GM23338 (cell line): ENCODE measurements around the gene CCDC27.

Experiments used
- CREB1 ChIP-seq: fragments of 250-450 bp; sonication (Bioruptor Pico); IDR thresholded peaks from 2 replicates; pipeline ENCODE4 v1.5.0; 2020; ENCODE audit warnings: low read depth, mild to moderate bottlenecking, moderate library complexity
- CTCF ChIP-seq, 2 experiments: fragments of 200-600 bp in 1 of 2; sonication (generic) in 1 of 2; conservative IDR thresholded peaks; 2 replicates each; pipeline versions ENCODE4 v1.5.1 to v1.6.1; 2016 to 2017; ENCODE audit warnings: antibody characterized with exemption in 2 of 2, low read depth in 2 of 2, mild to moderate bottlenecking in 2 of 2, moderate library complexity in 1 of 2
- EZH2 ChIP-seq: fragments of 200-600 bp; sonication (generic); IDR thresholded peaks from one replicate; pipeline ENCODE4 v1.8.0; 2017; ENCODE audit warnings: antibody characterized with exemption, mild to moderate bottlenecking, low read depth; ENCODE audit not compliant: unreplicated experiment
- JUNB ChIP-seq: IDR thresholded peaks from one replicate; pipeline ENCODE4 v1.6.1; 2016; ENCODE audit warnings: antibody characterized with exemption; ENCODE audit not compliant: unreplicated experiment
- POLR2AphosphoS5 ChIP-seq: IDR thresholded peaks from 2 replicates; pipeline ENCODE4 v1.6.1; 2016; ENCODE audit warnings: antibody characterized with exemption, low read depth
- REST ChIP-seq: IDR thresholded peaks from one replicate; pipeline ENCODE4 v1.6.1; 2018; ENCODE audit warnings: antibody characterized with exemption; ENCODE audit not compliant: unreplicated experiment

- no peak for TF ChIP-seq CTCF (conservative IDR thresholded peaks at IDR 0.05; ENCODE audit: low read depth in 2 of 2)
- TF ChIP-seq JUNB: no peak
- no peak for TF ChIP-seq EZH2
- no peak for TF ChIP-seq POLR2AphosphoS5
- TF ChIP-seq REST: no peak
- TF ChIP-seq CREB1 (CRISPR knock-in tag): no peak
These were observed 17.6 kb upstream of the CCDC27 start for GRCh38 chr1:3734602-3735001.
